PC-9 (cell line): ENCODE data around the gene PTGES2. TPM values are rescaled to one million over a fixed set of nuclear protein-coding genes. Genes with fewer than 3 reads are reported as not detected.
A peak's percentile ranks its signal among the peaks of the same experiment; 100 is the strongest.

Source experiments
- BruUV-seq: library from RNA; stranded (reverse); fragments of 400-500 nt; replicated peaks from 2 replicates; lab custom pipeline; 2021; lab: Mats Ljungman, UMichigan
- CTCF ChIA-PET: fragments of 300-600 bp; sonication (Branson Sonifier 250); formaldehyde crosslinking; loops from one replicate; lab custom pipeline; 2022; ENCODE audit warnings: antibody characterized with exemption; lab: Charles Lee
- POLR2A ChIA-PET: fragments of 300-600 bp; sonication (Branson Sonifier 250); formaldehyde crosslinking; loops from one replicate; lab custom pipeline; 2022; ENCODE audit warnings: antibody characterized with exemption; ENCODE audit not compliant: unreplicated experiment; lab: Charles Lee
- DNase-seq, 2 experiments: peaks; one replicate each; pipeline versions ENCODE4 v3.0.0 to v3.0.0-alpha.2; 2015 to 2022; ENCODE audit warnings: mixed read lengths in 1 of 2
- H2AFZ ChIP-seq: fragments of 200-600 bp; sonication (generic); 2 replicates; pipeline ENCODE4 v1.8.1; 2017; ENCODE audit warnings: antibody characterized with exemption
- H3F3A ChIP-seq: fragments of 200-600 bp; sonication (generic); 2 replicates; pipeline ENCODE4 v1.8.1; 2017; ENCODE audit warnings: antibody characterized with exemption, mild to moderate bottlenecking, low read depth; ENCODE audit not compliant: insufficient read depth
- H3K27ac ChIP-seq: fragments of 200-600 bp; sonication (generic); 2 replicates; pipeline ENCODE4 v1.6.1; 2016; ENCODE audit warnings: mixed run types
- H3K27me3 ChIP-seq: fragments of 200-600 bp; sonication (generic); 2 replicates; pipeline ENCODE4 v1.6.1; 2016; ENCODE audit warnings: low read depth, mixed run types; ENCODE audit not compliant: insufficient read depth
- H3K36me3 ChIP-seq: fragments of 200-600 bp; sonication (generic); 2 replicates; pipeline ENCODE4 v1.6.1; 2016; ENCODE audit warnings: low read depth, mixed run types
- H3K4me1 ChIP-seq: fragments of 200-600 bp; sonication (generic); replicated peaks from 2 replicates; pipeline ENCODE4 v1.6.1; 2016; ENCODE audit warnings: mixed run types; ENCODE audit not compliant: insufficient read depth
- H3K4me2 ChIP-seq: fragments of 200-600 bp; sonication (generic); 2 replicates; pipeline ENCODE4 v1.6.1; 2017; ENCODE audit warnings: mixed run types
- H3K4me3 ChIP-seq: fragments of 200-600 bp; sonication (generic); 2 replicates; pipeline ENCODE4 v1.6.1; 2016; ENCODE audit warnings: mixed run types
- H3K79me2 ChIP-seq: fragments of 200-600 bp; sonication (generic); 2 replicates; pipeline ENCODE4 v1.6.1; 2017; ENCODE audit warnings: low read depth, mixed run types
- H3K9me2 ChIP-seq: fragments of 200-600 bp; sonication (generic); 2 replicates; pipeline ENCODE4 v1.8.1; 2017; ENCODE audit warnings: mild to moderate bottlenecking; ENCODE audit not compliant: insufficient read depth
- H3K9me3 ChIP-seq: fragments of 200-600 bp; sonication (generic); 2 replicates; pipeline ENCODE4 v1.8.1; 2016; ENCODE audit warnings: low read depth; ENCODE audit not compliant: insufficient read depth
- H4K20me1 ChIP-seq: fragments of 200-600 bp; sonication (generic); 2 replicates; pipeline ENCODE4 v1.8.1; 2017; ENCODE audit not compliant: insufficient read depth
- CTCF ChIP-seq: fragments of 200-600 bp; sonication (generic); conservative IDR thresholded peaks from 2 replicates; pipeline ENCODE4 v1.6.1; 2017; ENCODE audit warnings: mixed run types, antibody characterized with exemption, mild to moderate bottlenecking, moderate library complexity
- EZH2 ChIP-seq: fragments of 200-600 bp; sonication (generic); IDR thresholded peaks from 2 replicates; pipeline ENCODE4 v1.8.0; 2017; ENCODE audit warnings: antibody characterized with exemption, low read depth
- intact Hi-C: fragments of 100-400 bp; cut with micrococcal nuclease; formaldehyde crosslinking; loops from one replicate; pipeline ENCODE4 v1.10.0; 2022; ENCODE audit not compliant: unreplicated experiment
- total RNA-seq: library from RNA; stranded (reverse); gene quantifications from 2 replicates; pipeline ENCODE4 v1.2.3, GENCODE V29; 2021

PTGES2 gene
- total RNA-seq, 1 experiment from 2014 or later: 95.2 TPM

DNA sequence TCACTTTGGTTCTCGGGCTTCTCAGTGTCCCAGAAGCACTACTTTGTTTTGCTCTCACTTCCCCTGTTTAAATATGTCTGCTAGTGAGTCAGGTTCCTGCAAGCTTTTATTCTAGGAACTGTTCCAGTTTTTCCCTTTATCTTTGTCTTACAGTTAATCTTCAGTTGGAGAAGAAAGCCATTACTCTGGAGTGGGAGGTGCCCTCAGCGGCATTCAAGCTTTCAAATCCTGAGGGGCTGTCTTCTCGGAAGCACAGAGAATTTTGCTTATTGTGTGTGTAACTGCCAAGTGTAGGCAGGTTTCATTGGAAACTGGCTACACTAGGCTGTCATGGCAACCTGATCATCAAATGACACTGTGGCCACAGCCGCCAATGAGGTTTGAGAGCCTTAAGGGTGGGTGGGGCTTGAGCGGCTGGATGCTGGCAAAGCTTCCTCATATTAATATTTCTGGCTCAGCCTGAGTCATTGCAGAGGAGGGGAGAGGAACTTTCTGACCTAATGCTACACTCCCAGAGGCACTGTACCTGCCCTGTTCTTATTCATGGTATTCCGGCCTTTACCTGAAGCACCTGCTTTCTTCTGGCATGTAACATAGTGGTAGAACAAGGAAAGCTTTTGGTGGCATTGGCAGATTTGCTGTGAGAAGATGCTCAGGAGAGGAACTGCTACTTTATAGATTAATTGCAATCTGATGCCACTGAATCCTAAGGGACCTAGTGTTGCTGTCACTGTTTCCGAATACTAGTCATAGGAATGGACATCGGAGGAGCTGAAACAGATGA is 33.2 kb downstream of the PTGES2 start:
- intact Hi-C loops: loop anchor here (1.0 kb wide), 1 partner anchor 15 kb away; no protein-coding TSS in a partner anchor
- peaks cover 43% of the 10 kb centered on the region for H3K79me2 ChIP-seq
- peaks cover 43% of the 10 kb centered on the region for H3F3A ChIP-seq
- H3K4me3 ChIP-seq: peak overlapping the region; percentile 10; the same call in 1 of the 2 replicates
- H3K4me1 ChIP-seq: peaks cover 31% of the 10 kb centered on the region
- ChIA-PET POLR2A (interaction anchor here (0.5 to 1.3 kb wide), 10 partner anchors 16 to 774 kb away, joined by 3 to 9 read pairs (median 4); no protein-coding TSS in a partner anchor), CTCF (interaction anchor here (0.6 to 1.3 kb wide), 5 partner anchors 16 to 1749 kb away, joined by 3 to 4 read pairs (median 4); partner anchors contain the start of gene NAIF1)
- peak overlapping the region; percentile 69 for H3K4me2 ChIP-seq
- no peaks in the 10 kb centered on the region for H3K9me3 ChIP-seq
- TSS peak; percentile 11 for BruUV-seq
- H3K27ac ChIP-seq: peak overlapping the region; percentile 81
- no peaks in the 10 kb centered on the region for H3K36me3 ChIP-seq
- no peak overlapping the region for H2AFZ ChIP-seq
- DNase-seq: peak; percentile 96 to 98
- no peaks in the 10 kb centered on the region for H3K9me2 ChIP-seq
- H3K27me3 ChIP-seq: no peaks in the 10 kb centered on the region
- H4K20me1 ChIP-seq: 0 out of 2 replicates have a peak, but pooled peaks cover 4% of the 10 kb centered on the region
- no peak for TF ChIP-seq EZH2
- no peak for TF ChIP-seq CTCF

- CTCF ChIA-PET: interaction anchor here (0.5 to 2.0 kb wide), 2 partner anchors 20 to 463 kb away, joined by 4 to 13 read pairs; no protein-coding TSS in a partner anchor
- TF ChIP-seq EZH2 (no peak), CTCF (no peak)
- Histone ChIP-seq H3K27me3 (no peaks in the 10 kb centered on the region), H3K4me1 (peaks cover 26% of the 10 kb centered on the region), H4K20me1 (no peaks in the 10 kb centered on the region), H3K27ac (peak overlapping the region; percentile 81), H3K9me3 (no peaks in the 10 kb centered on the region), H3K36me3 (no peaks in the 10 kb centered on the region), H3K4me2 (no peak overlapping the region), H3F3A (peaks cover 33% of the 10 kb centered on the region), H3K4me3 (no peak overlapping the region), H3K79me2 (peaks cover 36% of the 10 kb centered on the region), H2AFZ (no peak overlapping the region), H3K9me2 (no peaks in the 10 kb centered on the region)
- no TSS peak for BruUV-seq
- POLR2A ChIA-PET: interaction anchor here (0.6 to 0.7 kb wide), 2 partner anchors 91 to 519 kb away, joined by 6 to 7 read pairs; no protein-coding TSS in a partner anchor
- no peak for DNase-seq
- intact Hi-C loops: no loop called here
Measured at GRCh38 chr9:128093011-128093410, 34.5 kb downstream of the PTGES2 start.

DNA sequence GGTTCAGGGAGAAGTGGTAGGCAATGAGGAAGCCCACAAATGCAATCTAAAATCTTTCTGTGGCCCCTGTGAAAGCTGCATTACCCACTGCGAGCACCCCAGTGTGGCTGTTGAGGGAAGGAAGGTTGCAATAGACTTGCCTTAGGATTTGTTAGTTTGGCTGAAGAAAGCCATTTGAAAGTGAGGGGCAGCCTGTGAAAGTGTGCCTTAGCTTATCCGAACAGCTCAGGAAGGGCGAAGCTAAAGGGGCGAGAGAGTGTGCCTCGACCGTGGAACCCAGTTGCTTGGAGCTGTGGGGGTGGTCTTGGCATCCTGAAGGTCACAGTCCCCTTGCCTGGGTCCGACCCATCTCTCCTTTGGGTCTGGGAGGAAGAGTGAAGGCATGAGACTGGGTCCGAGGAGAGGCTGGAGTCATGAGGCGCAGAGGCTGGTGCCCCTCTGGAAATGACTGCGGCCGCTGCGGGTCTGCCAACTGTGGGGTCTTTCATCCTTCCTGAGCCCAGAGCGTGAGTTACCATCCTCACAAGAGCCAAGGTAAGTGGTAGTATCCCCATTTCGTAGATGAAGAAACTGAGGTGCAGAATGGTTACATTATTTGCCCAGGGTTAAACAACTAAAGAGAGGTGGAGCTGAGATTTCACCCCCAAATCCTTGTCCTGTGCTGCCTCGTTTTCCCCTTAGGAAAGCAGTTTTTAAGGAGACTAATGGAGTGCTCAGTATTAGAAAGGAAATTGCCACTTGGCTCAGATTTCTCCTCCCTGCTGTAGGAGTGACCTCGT is 35.1 kb downstream of the PTGES2 start:
- Histone ChIP-seq H3K4me2 (no peak overlapping the region), H3K9me2 (no peaks in the 10 kb centered on the region), H3F3A (peaks cover 33% of the 10 kb centered on the region), H3K79me2 (peaks cover 40% of the 10 kb centered on the region), H4K20me1 (no peaks in the 10 kb centered on the region), H3K36me3 (no peaks in the 10 kb centered on the region), H3K27me3 (no peaks in the 10 kb centered on the region), H2AFZ (no peak overlapping the region), H3K4me1 (peaks cover 21% of the 10 kb centered on the region), H3K4me3 (no peak overlapping the region), H3K27ac (0 out of 2 replicates have a peak overlapping the region, but pooled peaks have one; percentile 81), H3K9me3 (no peaks in the 10 kb centered on the region)
- ChIA-PET CTCF (interaction anchor here (2.0 kb wide), 1 partner anchor 20 kb away, joined by 4 read pairs; no protein-coding TSS in a partner anchor), POLR2A (interaction anchor here (0.6 kb wide), 1 partner anchor 20 kb away, joined by 5 read pairs; no protein-coding TSS in a partner anchor)
- TF ChIP-seq CTCF (no peak), EZH2 (no peak)
- intact Hi-C loops: no loop called here
- BruUV-seq: no TSS peak
- DNase-seq: no peak
